HL-60/S4 treated with phorbol 12-myristate 13-acetate at 8.2 ng/mL for 4 days and 3 days (cell line): ENCODE results near the gene SUPT4H1.
"Not testable (repeated sequence)": the region's sequence is repeated elsewhere in the genome, so short reads cannot be mapped to it uniquely, and the experiment has no call there.

ENCODE experiments used
- in situ Hi-C: fragments of 300-500 bp; cut with MboI; formaldehyde crosslinking; loops from 2 replicates; pipeline ENCODE4 v1.15.0; 2022; ENCODE audit warnings: low sequenced_read_pairs

SUPT4H1 gene

GRCh38 chr17:58341861-58342475, 10.0 kb downstream of the SUPT4H1 start:
- in situ Hi-C loops = no loop called here

GRCh38 chr17:58341136-58341860, 10.7 kb downstream of the SUPT4H1 start:
- in situ Hi-C loops = not testable (repeated sequence)

GRCh38 chr17:58340405-58340876, 11.6 kb downstream of the SUPT4H1 start:
- in situ Hi-C loops = no loop called here

- in situ Hi-C loops = no loop called here
Observed at GRCh38 chr17:58339755-58340404, 12.1 kb downstream of the SUPT4H1 start.

GRCh38 chr17:58338841-58339754, 12.9 kb downstream of the SUPT4H1 start:
- in situ Hi-C loops = no loop called here

GRCh38 chr17:58338454-58338840, 13.6 kb downstream of the SUPT4H1 start:
- in situ Hi-C loops = no loop called here

- in situ Hi-C loops = no loop called here
Observed at GRCh38 chr17:58337600-58338453, 14.2 kb downstream of the SUPT4H1 start.

GRCh38 chr17:58337210-58337599, 14.8 kb downstream of the SUPT4H1 start:
- in situ Hi-C loops = no loop called here

GRCh38 chr17:58336456-58337209, 15.4 kb downstream of the SUPT4H1 start:
- in situ Hi-C loops = no loop called here

- in situ Hi-C loops = no loop called here
Observed at GRCh38 chr17:58335779-58336455, 16.1 kb downstream of the SUPT4H1 start.

GRCh38 chr17:58335061-58335731, 16.8 kb downstream of the SUPT4H1 start:
- in situ Hi-C loops = no loop called here

GRCh38 chr17:58334661-58335060, 17.3 kb downstream of the SUPT4H1 start:
- in situ Hi-C loops = no loop called here

- in situ Hi-C loops = no loop called here
Observed at GRCh38 chr17:58334256-58334655, 17.7 kb downstream of the SUPT4H1 start.

GRCh38 chr17:58333736-58334207, 18.2 kb downstream of the SUPT4H1 start:
- in situ Hi-C loops = no loop called here

GRCh38 chr17:58332778-58333735, 18.9 kb downstream of the SUPT4H1 start:
- in situ Hi-C loops = no loop called here

GRCh38 chr17:58331815-58332777, 19.9 kb downstream of the SUPT4H1 start:
- in situ Hi-C loops = no loop called here
